ENCODE results near the gene GRID2.

DNA sequence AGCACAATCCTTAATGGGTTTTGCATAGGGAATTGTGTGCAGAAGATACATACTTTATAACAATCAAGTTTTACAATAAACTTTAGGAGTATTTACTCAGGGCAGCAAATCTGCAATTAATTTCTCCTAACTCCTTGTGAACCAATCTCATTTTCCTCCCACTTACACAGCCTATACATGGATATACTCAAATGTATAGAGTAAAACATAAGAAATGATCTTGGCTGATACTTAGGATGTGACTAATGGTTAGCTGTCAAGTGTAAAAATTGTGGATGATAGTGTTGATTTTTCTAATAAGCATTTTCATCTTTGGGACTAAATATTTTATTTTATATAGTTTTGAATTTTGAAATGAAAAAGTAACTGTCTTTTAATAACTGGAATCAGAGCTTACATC is 759.6 kb downstream of the GRID2 start:
- TF ChIP-seq REST (IDR thresholded peaks at IDR 0.05; ENCODE audit: insufficient read depth in 1 of 2, low read depth in 2 of 2, low read length in 2 of 2): no peak
- no peak for TF ChIP-seq TAF1 (IDR thresholded peaks at IDR 0.05; ENCODE audit: borderline replicate concordance, insufficient read depth, low read length)
- TF ChIP-seq SIN3A (IDR thresholded peaks at IDR 0.05; ENCODE audit: borderline replicate concordance, insufficient read depth, low read length): no peak
